ENCODE measurements around the gene VTCN1. TPM values are rescaled to one million over a fixed set of nuclear protein-coding genes. Genes with fewer than 3 reads are reported as not detected.

VTCN1 gene
- total and polyA plus RNA-seq, 8 donors = 0.48 to 3.2 (median 0.65) TPM; not detected in 4

DNA sequence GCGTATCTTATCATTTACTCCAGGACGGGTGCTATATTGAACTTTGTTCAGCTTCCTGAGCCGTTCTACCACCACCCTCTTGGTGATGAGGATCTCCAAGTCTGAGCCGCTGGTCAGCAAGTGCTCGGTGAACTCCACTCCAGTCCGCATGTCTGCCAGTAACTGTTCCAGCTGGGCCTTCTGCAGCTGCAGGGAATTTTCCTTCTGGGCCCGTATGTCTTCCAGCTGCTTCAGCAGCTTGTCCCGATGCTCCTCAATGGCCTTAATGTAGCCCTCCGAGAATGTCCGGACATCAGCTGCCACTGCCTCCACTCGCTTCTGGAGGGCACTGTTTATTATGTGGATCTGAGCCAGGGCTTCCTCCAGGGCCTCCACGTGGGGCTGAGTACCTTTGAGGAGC is 92.6 kb downstream of the VTCN1 start:
- H3K9me3 ChIP-seq = no peaks in the 10 kb centered on the region
- WGBS, 5 donors = 69 to 76% (median 74%) methylated on average over 12 of the region's 12 CpGs
- peak in 1 of 2 donors; percentile 32 for DNase-seq
- no peak overlapping the region for H3K4me3 ChIP-seq
- TF ChIP-seq, protein P1, sequence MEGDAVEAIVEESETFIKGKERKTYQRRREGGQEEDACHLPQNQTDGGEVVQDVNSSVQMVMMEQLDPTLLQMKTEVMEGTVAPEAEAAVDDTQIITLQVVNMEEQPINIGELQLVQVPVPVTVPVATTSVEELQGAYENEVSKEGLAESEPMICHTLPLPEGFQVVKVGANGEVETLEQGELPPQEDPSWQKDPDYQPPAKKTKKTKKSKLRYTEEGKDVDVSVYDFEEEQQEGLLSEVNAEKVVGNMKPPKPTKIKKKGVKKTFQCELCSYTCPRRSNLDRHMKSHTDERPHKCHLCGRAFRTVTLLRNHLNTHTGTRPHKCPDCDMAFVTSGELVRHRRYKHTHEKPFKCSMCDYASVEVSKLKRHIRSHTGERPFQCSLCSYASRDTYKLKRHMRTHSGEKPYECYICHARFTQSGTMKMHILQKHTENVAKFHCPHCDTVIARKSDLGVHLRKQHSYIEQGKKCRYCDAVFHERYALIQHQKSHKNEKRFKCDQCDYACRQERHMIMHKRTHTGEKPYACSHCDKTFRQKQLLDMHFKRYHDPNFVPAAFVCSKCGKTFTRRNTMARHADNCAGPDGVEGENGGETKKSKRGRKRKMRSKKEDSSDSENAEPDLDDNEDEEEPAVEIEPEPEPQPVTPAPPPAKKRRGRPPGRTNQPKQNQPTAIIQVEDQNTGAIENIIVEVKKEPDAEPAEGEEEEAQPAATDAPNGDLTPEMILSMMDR (IDR thresholded peaks at IDR 0.05) = no peak
- TF ChIP-seq EP300 (IDR thresholded peaks at IDR 0.05) = no peak
- no peak for TF ChIP-seq POLR2AphosphoS5 (IDR thresholded peaks at IDR 0.05)
- TF ChIP-seq POLR2A (IDR thresholded peaks at IDR 0.05) = no peak
- intact Hi-C loops (cut with DNase I; ENCODE audit: low total_unique reads) = no loop called here
- peaks cover 0 to 26% (median 22%) of the 10 kb centered on the region in 4 donors for H3K36me3 ChIP-seq
- H3K27ac ChIP-seq = no peak overlapping the region
- no peaks in the 10 kb centered on the region for H3K27me3 ChIP-seq
- peaks cover 5 to 28% (median 25%) of the 10 kb centered on the region in 4 donors for H3K4me1 ChIP-seq

DNA sequence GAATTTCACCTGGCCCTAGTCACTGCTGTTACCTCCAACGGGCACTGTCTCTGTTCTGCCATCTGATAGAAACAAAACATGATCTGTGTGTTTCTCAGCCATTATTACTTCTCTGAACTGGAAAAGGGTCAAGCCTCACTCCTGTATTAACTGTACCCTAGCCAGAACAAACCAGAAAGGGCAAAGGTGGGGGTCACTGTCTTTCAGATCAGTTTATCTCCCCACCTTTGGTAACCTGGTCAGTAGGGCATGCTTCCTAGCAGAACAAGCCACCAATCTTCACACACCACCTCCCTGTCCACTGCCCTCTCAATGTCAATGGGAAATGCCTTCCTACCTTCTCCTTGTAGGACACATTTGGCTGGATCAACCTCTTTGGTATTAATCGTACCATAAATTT is 93.0 kb downstream of the VTCN1 start:
- WGBS, 5 donors = 65 to 93% (median 79%) methylated on average over 2 of the region's 2 CpGs
- TF ChIP-seq, protein P1 (IDR thresholded peaks at IDR 0.05) = no peak
- TF ChIP-seq EP300 (IDR thresholded peaks at IDR 0.05) = no peak
- TF ChIP-seq POLR2A (IDR thresholded peaks at IDR 0.05) = no peak
- TF ChIP-seq POLR2AphosphoS5 (IDR thresholded peaks at IDR 0.05) = no peak
- no peaks in the 10 kb centered on the region for H3K9me3 ChIP-seq
- no peak overlapping the region for H3K4me3 ChIP-seq
- peaks cover 5 to 27% (median 25%) of the 10 kb centered on the region in 4 donors for H3K4me1 ChIP-seq
- intact Hi-C loops (cut with DNase I; ENCODE audit: low total_unique reads) = no loop called here
- DNase-seq = no peak
- peaks cover 0 to 30% (median 26%) of the 10 kb centered on the region in 4 donors for H3K36me3 ChIP-seq
- no peaks in the 10 kb centered on the region for H3K27me3 ChIP-seq
- H3K27ac ChIP-seq = no peak overlapping the region

DNA sequence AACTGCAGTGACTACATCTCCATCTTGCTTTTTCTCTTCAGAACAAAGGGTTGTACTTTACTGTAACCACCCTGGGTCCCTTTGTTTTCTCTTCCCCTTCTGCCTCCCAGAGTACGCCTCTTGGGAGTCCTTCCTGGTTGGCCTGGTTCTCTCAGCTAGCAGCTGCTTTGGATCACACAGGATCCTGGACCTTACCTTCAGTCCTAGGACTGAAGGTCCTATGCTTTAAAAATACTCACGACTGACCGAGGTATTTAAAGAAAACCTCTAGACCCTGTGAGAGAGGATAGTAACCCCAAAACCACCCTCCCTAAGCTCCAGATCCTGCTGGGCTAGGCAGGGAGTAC is 94.0 kb downstream of the VTCN1 start:
- no peak for DNase-seq
- peaks cover 0 to 20% (median 20%) of the 10 kb centered on the region in 4 donors for H3K4me1 ChIP-seq
- intact Hi-C loops (cut with DNase I; ENCODE audit: low total_unique reads) = no loop called here
- TF ChIP-seq EP300 (IDR thresholded peaks at IDR 0.05) (no peak), POLR2A (IDR thresholded peaks at IDR 0.05) (no peak), POLR2AphosphoS5 (IDR thresholded peaks at IDR 0.05) (no peak)
- TF ChIP-seq, protein P1 (IDR thresholded peaks at IDR 0.05) = no peak
- no peak overlapping the region for H3K4me3 ChIP-seq
- WGBS, 5 donors = 71 to 87% (median 84%) methylated on average over 3 of the region's 3 CpGs
- peaks cover 0 to 40% (median 35%) of the 10 kb centered on the region in 4 donors for H3K36me3 ChIP-seq
- H3K27me3 ChIP-seq = no peaks in the 10 kb centered on the region
- no peaks in the 10 kb centered on the region for H3K9me3 ChIP-seq
- H3K27ac ChIP-seq = no peak overlapping the region

DNA sequence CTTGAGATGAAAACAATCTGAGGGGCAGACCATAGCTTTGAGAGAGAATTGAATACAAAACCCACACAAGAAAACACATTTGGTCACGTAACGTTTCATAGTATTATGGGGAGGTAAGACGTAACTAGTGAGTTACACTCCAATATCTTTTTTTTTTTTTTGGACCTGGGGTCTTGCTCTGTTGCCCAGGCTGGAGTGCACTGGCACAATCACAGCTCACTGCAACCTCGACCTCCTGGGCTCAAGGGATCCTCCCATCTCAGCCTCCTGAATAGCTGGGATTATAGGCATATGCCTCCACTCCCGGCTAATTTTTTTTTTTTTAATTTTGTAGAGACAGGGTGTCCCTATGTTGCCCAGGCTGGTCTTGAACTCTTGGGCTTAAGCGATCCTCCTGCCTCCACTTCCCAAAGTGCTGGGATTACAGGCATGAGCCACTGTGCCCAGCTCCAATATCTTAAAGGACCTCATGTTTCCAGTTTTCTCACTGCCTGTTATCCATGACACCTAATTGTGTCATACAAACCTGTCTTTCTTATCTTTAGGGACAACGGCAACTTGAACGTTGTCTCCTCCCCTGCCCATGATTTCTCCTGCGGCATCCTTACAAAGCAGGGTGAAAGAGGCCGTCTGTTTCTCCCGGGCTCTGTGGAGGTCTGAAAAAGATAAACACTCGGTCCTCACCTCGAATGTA is 94.5 kb downstream of the VTCN1 start:
- no peaks in the 10 kb centered on the region for H3K27me3 ChIP-seq
- no peaks in the 10 kb centered on the region for H3K9me3 ChIP-seq
- intact Hi-C loops (cut with DNase I; ENCODE audit: low total_unique reads) = no loop called here
- no peak for DNase-seq
- no peak overlapping the region for H3K4me3 ChIP-seq
- H3K27ac ChIP-seq = no peak overlapping the region
- TF ChIP-seq EP300 (IDR thresholded peaks at IDR 0.05) = no peak
- TF ChIP-seq POLR2A (IDR thresholded peaks at IDR 0.05) = no peak
- 80 to 87% (median 82%) methylated on average over 13 of the region's 13 CpGs for WGBS, 5 donors
- H3K4me1 ChIP-seq = peaks cover 0 to 20% (median 18%) of the 10 kb centered on the region in 4 donors
- peaks cover 0 to 45% (median 38%) of the 10 kb centered on the region in 4 donors for H3K36me3 ChIP-seq

DNA sequence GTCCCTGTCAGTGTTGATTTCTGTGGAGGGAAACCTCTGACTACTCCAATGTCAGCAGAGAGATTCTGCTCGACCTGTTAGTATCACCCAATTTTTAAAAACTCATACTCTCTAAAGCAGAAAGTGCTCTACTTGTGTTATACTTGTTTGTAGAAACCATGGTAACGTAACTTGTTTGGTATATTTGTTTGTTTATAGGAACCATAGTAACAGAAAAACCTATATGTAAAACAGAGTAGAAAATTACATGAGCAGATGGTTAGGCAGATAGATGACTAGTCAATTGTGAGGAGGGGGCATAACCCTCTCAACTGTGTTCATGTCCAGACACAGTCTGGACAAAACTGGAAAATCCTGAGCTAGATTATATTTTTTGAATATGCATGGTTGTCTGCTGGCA is 95.8 kb downstream of the VTCN1 start:
- Histone ChIP-seq H3K36me3 (peaks cover 0 to 58% (median 48%) of the 10 kb centered on the region in 4 donors), H3K4me3 (no peak overlapping the region), H3K27ac (no peak overlapping the region), H3K4me1 (peaks cover 0 to 9% (median 6%) of the 10 kb centered on the region in 4 donors), H3K27me3 (no peaks in the 10 kb centered on the region), H3K9me3 (no peaks in the 10 kb centered on the region)
- TF ChIP-seq EP300 (IDR thresholded peaks at IDR 0.05) (no peak), POLR2AphosphoS5 (IDR thresholded peaks at IDR 0.05) (no peak), POLR2A (IDR thresholded peaks at IDR 0.05) (no peak)
- TF ChIP-seq, protein P1 (IDR thresholded peaks at IDR 0.05) = no peak
- WGBS, 5 donors = 72 to 81% (median 75%) methylated on average over 2 of the region's 2 CpGs
- DNase-seq = no peak
- intact Hi-C loops (cut with DNase I; ENCODE audit: low total_unique reads) = no loop called here
